Prostate gland (tissue), 2 donors: Measurements from ENCODE around the gene ZMYND8.
"Not testable (repeated sequence)": the region's sequence is repeated elsewhere in the genome, so short reads cannot be mapped to it uniquely, and the experiment has no call there.

Source experiments
- POLR2A ChIP-seq: fragments of 450-650 bp; IDR thresholded peaks from one replicate; pipeline ENCODE4 v1.6.1; 2016; ENCODE audit warnings: antibody characterized with exemption, mild to moderate bottlenecking
- TF ChIP-seq, protein P1 (sequence below), 4 experiments: fragments of 200-600 bp in 2 of 4; fragments of 450-650 bp in 2 of 4; sonication (generic) in 2 of 4; IDR thresholded peaks; 1 replicate in 3 of 4; 2 replicates in 1 of 4; pipeline ENCODE4 v1.5.1; 2016 to 2019; ENCODE audit warnings: antibody characterized with exemption in 4 of 4, mild to moderate bottlenecking in 2 of 4, moderate library complexity in 2 of 4

DNA sequence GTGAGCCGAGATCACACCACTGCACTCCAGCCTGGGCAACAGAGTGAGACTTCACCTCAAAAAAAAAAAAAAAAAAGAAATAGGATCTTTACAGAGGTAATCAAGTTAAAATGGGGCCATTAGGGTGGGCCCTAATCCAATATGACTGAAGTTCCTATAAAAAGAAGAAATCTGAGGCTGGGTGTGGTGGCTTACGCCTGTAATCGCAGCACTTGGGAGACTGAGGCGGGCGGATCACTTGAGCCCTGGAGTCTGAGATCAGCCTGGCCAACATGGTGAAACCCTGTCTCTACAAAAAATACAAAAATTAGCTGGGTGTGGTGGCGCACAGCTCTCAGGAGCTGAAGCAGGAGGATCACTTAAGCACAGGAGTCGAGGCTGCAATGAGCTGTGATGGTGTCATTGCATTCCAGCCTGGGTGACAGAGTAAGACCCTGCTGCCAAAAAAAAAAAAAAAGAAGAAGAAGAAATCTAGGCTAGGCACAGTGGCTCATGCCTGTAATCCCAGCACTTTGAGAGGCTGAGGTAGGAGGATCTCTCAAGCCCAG is 19.7 kb upstream of the ZMYND8 start:
- TF ChIP-seq, protein P1, sequence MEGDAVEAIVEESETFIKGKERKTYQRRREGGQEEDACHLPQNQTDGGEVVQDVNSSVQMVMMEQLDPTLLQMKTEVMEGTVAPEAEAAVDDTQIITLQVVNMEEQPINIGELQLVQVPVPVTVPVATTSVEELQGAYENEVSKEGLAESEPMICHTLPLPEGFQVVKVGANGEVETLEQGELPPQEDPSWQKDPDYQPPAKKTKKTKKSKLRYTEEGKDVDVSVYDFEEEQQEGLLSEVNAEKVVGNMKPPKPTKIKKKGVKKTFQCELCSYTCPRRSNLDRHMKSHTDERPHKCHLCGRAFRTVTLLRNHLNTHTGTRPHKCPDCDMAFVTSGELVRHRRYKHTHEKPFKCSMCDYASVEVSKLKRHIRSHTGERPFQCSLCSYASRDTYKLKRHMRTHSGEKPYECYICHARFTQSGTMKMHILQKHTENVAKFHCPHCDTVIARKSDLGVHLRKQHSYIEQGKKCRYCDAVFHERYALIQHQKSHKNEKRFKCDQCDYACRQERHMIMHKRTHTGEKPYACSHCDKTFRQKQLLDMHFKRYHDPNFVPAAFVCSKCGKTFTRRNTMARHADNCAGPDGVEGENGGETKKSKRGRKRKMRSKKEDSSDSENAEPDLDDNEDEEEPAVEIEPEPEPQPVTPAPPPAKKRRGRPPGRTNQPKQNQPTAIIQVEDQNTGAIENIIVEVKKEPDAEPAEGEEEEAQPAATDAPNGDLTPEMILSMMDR (IDR thresholded peaks at IDR 0.05): not testable (repeated sequence)
- not testable (repeated sequence) for TF ChIP-seq POLR2A
